Smooth muscle cell (in vitro differentiated cells): Measurements from ENCODE around the gene PSTPIP1. TPM values are rescaled to one million over a fixed set of nuclear protein-coding genes. Genes with fewer than 3 reads are reported as not detected.

ENCODE experiments used
- DNase-seq: peaks from one replicate; lab custom pipeline; 2025; ENCODE audit not compliant: unreplicated experiment; lab: John Stamatoyannopoulos, UW
- H2AFZ ChIP-seq: fragments of 200-600 bp; sonication (generic); 2 replicates; pipeline ENCODE4 v1.6.0; 2016; ENCODE audit warnings: antibody characterized with exemption, low read depth, mild to moderate bottlenecking
- H3F3A ChIP-seq: fragments of 200-600 bp; sonication (generic); 2 replicates; pipeline ENCODE4 v1.6.0; 2017; ENCODE audit warnings: antibody characterized with exemption, low read depth
- H3K27ac ChIP-seq: fragments of 200-600 bp; sonication (generic); 2 replicates; pipeline ENCODE4 v1.5.1; 2016; ENCODE audit warnings: low read depth, mild to moderate bottlenecking
- H3K27me3 ChIP-seq: fragments of 200-600 bp; sonication (generic); 2 replicates; pipeline ENCODE4 v1.6.1; 2016; ENCODE audit warnings: low read depth, mild to moderate bottlenecking
- H3K36me3 ChIP-seq: fragments of 200-600 bp; sonication (generic); 2 replicates; pipeline ENCODE4 v1.5.1; 2016; ENCODE audit warnings: low read depth
- H3K4me1 ChIP-seq: fragments of 200-600 bp; sonication (generic); 2 replicates; pipeline ENCODE4 v1.5.1; 2016; ENCODE audit warnings: low read depth
- H3K4me2 ChIP-seq: fragments of 200-600 bp; sonication (generic); 2 replicates; pipeline ENCODE4 v1.6.0; 2016; ENCODE audit warnings: mild to moderate bottlenecking
- H3K4me3 ChIP-seq: fragments of 200-600 bp; sonication (generic); 2 replicates; pipeline ENCODE4 v1.5.1; 2016; ENCODE audit warnings: mild to moderate bottlenecking
- H3K79me2 ChIP-seq: fragments of 200-600 bp; sonication (generic); 2 replicates; pipeline ENCODE4 v1.6.0; 2016; ENCODE audit warnings: low read depth, mild to moderate bottlenecking
- H3K9ac ChIP-seq: fragments of 200-600 bp; sonication (generic); 2 replicates; pipeline ENCODE4 v1.6.0; 2016; ENCODE audit warnings: low read depth
- H3K9me3 ChIP-seq: fragments of 200-600 bp; sonication (generic); replicated peaks from 2 replicates; pipeline ENCODE4 v1.5.1; 2016; ENCODE audit warnings: low read depth
- H4K20me1 ChIP-seq: fragments of 200-600 bp; sonication (generic); 2 replicates; pipeline ENCODE4 v1.6.0; 2016; ENCODE audit warnings: low read depth
- CTCF ChIP-seq: fragments of 200-600 bp; sonication (generic); IDR thresholded peaks from 2 replicates; pipeline ENCODE4 v1.5.1; 2017; ENCODE audit warnings: borderline replicate concordance, mild to moderate bottlenecking, antibody characterized with exemption; ENCODE audit not compliant: insufficient read depth, poor library complexity, severe bottlenecking
- WGBS: methylation state at CpG from one replicate; pipeline ENCODE4 v1.1.7; 2016; ENCODE audit warnings: low lambda C conversion rate; 5-methylcytosine and 5-hydroxymethylcytosine counted together
- polyA plus RNA-seq: library from polyadenylated mRNA; unstranded; fragments of >200 nt; fragmentation: Nextera tagmentation; extraction: Ambion mirVana; gene quantifications from 2 replicates; pipeline ENCODE4 v1.2.1, GENCODE V29; 2016
- total RNA-seq: library from RNA; depleted of rRNA; stranded (reverse); fragments of >200 nt; gene quantifications from 2 replicates; pipeline ENCODE4 v1.2.3, GENCODE V29; 2014

PSTPIP1 gene
- total and polyA plus RNA-seq, 2 experiments from 2014 or later, result 0.38 TPM; not detected in 1

- Histone ChIP-seq H3K27me3 (no peaks in the 10 kb centered on the region), H3K4me1 (no peaks in the 10 kb centered on the region), H4K20me1 (no peaks in the 10 kb centered on the region), H3F3A (no peaks in the 10 kb centered on the region), H3K4me3 (no peak overlapping the region), H3K9me3 (no peaks in the 10 kb centered on the region), H3K79me2 (no peaks in the 10 kb centered on the region), H3K4me2 (no peak overlapping the region), H3K36me3 (no peaks in the 10 kb centered on the region), H3K9ac (no peak overlapping the region), H2AFZ (no peak overlapping the region), H3K27ac (no peak overlapping the region)
- DNase-seq, result no peak
- WGBS, result 94% methylated on average over 6 of the region's 6 CpGs
- no peak for TF ChIP-seq CTCF
Measured at GRCh38 chr15:77020348-77021087, 25.6 kb downstream of the PSTPIP1 start.

GRCh38 chr15:77021088-77021481 lies 26.2 kb downstream of the PSTPIP1 start:
- Histone ChIP-seq H2AFZ (no peak overlapping the region), H3K4me2 (no peak overlapping the region), H4K20me1 (no peaks in the 10 kb centered on the region), H3K79me2 (no peaks in the 10 kb centered on the region), H3K9ac (no peak overlapping the region), H3K9me3 (no peaks in the 10 kb centered on the region), H3K4me1 (no peaks in the 10 kb centered on the region), H3F3A (no peaks in the 10 kb centered on the region), H3K27me3 (no peaks in the 10 kb centered on the region), H3K27ac (no peak overlapping the region), H3K36me3 (no peaks in the 10 kb centered on the region), H3K4me3 (no peak overlapping the region)
- no peak for TF ChIP-seq CTCF
- no peak for DNase-seq
- 76% methylated on average over 9 of the region's 9 CpGs for WGBS

GRCh38 chr15:77021803-77022381 lies 27.0 kb downstream of the PSTPIP1 start:
- H3K4me1 ChIP-seq, result no peaks in the 10 kb centered on the region
- no peak overlapping the region for H3K27ac ChIP-seq
- H3K9me3 ChIP-seq, result no peaks in the 10 kb centered on the region
- no peaks in the 10 kb centered on the region for H3K27me3 ChIP-seq
- no peaks in the 10 kb centered on the region for H3K36me3 ChIP-seq
- no peak overlapping the region for H2AFZ ChIP-seq
- DNase-seq, result no peak
- no peak overlapping the region for H3K9ac ChIP-seq
- TF ChIP-seq CTCF, result no peak
- H3K79me2 ChIP-seq, result no peaks in the 10 kb centered on the region
- H3K4me2 ChIP-seq, result no peak overlapping the region
- H4K20me1 ChIP-seq, result no peaks in the 10 kb centered on the region
- H3F3A ChIP-seq, result no peaks in the 10 kb centered on the region
- no peak overlapping the region for H3K4me3 ChIP-seq
- 30% methylated on average over 7 of the region's 7 CpGs for WGBS
